GM06990 (cell line): ENCODE measurements around the gene KCND2.
"Not testable (repeated sequence)": the region's sequence is repeated elsewhere in the genome, so short reads cannot be mapped to it uniquely, and the experiment has no call there.

Source experiments
- DNase-seq: peaks from one replicate; pipeline ENCODE4 v3.0.0-alpha.2; 2011; ENCODE audit not compliant: insufficient read length; ENCODE audit errors: extremely low read depth
- H3K27me3 ChIP-seq: replicated peaks from 2 replicates; pipeline ENCODE4 v1.6.0; 2011; ENCODE audit warnings: low read length; ENCODE audit not compliant: control insufficient read depth, insufficient read depth
- H3K36me3 ChIP-seq: 2 replicates; pipeline ENCODE4 v1.5.1; 2011; ENCODE audit warnings: low read length; ENCODE audit not compliant: control insufficient read depth, insufficient read depth
- H3K4me3 ChIP-seq: replicated peaks from 2 replicates; pipeline ENCODE4 v1.5.1; 2011; ENCODE audit warnings: low read depth, mild to moderate bottlenecking, control low read depth, low read length
- TF ChIP-seq, protein P1 (sequence below): IDR thresholded peaks from 2 replicates; pipeline ENCODE4 v1.5.1; 2011; ENCODE audit warnings: low read length, control low read depth, mild to moderate bottlenecking, inconsistent platforms; ENCODE audit not compliant: insufficient read depth, poor library complexity, severe bottlenecking

The KCND2 gene

DNA sequence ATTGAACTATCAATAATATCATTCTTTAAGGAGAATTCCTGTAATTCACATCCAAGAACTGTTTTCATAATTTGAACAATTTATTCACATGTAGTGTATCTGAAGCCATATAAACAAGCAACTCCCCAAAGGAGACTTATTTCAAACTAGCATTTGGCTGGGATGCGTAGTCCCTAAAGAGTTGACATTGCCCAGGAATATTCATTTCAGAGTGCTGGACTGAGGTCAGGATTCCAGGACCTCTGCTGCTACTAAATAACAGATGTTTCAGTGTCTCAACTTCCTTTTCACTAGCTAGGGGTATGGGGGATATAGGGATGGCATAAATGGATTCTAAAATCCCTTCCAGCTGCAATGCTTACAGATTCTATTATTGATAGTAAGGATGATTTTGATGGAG, 408.0 kb downstream of the KCND2 start:
- Histone ChIP-seq H3K36me3 (no peaks in the 10 kb centered on the region), H3K4me3 (no peak overlapping the region), H3K27me3 (no peaks in the 10 kb centered on the region)
- DNase-seq = no peak
- TF ChIP-seq, protein P1, sequence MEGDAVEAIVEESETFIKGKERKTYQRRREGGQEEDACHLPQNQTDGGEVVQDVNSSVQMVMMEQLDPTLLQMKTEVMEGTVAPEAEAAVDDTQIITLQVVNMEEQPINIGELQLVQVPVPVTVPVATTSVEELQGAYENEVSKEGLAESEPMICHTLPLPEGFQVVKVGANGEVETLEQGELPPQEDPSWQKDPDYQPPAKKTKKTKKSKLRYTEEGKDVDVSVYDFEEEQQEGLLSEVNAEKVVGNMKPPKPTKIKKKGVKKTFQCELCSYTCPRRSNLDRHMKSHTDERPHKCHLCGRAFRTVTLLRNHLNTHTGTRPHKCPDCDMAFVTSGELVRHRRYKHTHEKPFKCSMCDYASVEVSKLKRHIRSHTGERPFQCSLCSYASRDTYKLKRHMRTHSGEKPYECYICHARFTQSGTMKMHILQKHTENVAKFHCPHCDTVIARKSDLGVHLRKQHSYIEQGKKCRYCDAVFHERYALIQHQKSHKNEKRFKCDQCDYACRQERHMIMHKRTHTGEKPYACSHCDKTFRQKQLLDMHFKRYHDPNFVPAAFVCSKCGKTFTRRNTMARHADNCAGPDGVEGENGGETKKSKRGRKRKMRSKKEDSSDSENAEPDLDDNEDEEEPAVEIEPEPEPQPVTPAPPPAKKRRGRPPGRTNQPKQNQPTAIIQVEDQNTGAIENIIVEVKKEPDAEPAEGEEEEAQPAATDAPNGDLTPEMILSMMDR = no peak

DNA sequence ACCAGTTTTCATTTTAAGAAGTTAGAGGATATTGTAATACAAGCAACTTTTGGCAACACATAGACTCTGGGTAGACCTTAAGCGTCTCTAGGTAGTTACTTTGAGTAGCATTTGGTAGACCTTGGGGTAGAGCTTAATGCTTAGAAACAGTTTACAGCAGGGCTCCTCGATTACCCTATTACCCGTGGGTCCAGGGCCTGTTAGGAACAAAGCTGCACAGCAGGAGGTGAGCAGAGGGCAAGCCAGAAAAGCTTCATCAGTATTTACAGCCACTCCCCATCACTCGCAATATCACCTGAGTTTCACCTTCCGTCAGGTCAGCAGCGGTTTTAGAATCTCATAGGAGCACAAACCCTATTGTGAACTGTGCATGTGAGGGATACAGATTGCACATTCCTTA, 411.5 kb downstream of the KCND2 start:
- TF ChIP-seq, protein P1 = no peak
- Histone ChIP-seq H3K4me3 (no peak overlapping the region), H3K36me3 (no peaks in the 10 kb centered on the region), H3K27me3 (no peaks in the 10 kb centered on the region)
- DNase-seq = no peak

DNA sequence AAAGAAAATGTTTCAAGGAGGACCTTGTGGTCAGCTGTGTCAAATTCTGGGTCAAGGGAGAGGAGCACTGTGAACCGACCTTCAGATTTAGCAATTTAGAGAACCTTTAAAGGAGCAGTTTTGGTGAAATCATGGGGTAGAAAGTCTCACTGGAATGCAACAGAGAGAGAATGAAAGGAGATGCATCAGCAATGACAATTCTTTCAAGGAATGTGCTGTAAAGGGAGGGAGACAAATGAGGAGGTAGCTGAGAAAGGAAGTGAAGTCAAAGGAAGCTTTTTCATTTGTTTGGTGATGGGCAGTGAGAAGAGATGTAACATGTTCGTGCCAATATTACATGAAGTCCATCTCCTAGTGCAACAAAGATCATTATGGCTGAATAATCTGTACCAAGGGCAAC, 418.9 kb downstream of the KCND2 start:
- no peaks in the 10 kb centered on the region for H3K36me3 ChIP-seq
- no peaks in the 10 kb centered on the region for H3K27me3 ChIP-seq
- no peak for DNase-seq
- TF ChIP-seq, protein P1 = no peak
- H3K4me3 ChIP-seq = no peak overlapping the region

DNA sequence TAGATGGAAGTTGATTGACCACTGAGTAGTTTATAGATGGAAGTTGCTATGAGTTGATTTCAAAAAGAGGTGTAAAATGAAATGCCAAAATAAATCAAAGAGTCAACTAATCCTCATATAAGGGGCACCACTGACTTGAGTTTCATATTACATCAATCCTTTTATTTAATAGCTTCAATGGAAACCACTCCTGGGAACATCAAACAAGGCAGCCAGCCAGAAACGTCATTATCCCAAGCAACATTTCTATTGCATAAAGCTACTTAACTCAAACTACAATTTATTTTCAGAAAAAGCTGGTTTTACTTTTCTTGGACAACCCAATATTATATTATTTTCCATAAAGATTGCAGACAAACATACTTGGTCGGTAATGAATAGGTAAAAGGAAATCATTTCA, 422.9 kb downstream of the KCND2 start:
- TF ChIP-seq, protein P1 = no peak
- no peak for DNase-seq
- Histone ChIP-seq H3K27me3 (no peaks in the 10 kb centered on the region), H3K36me3 (no peaks in the 10 kb centered on the region), H3K4me3 (no peak overlapping the region)

DNA sequence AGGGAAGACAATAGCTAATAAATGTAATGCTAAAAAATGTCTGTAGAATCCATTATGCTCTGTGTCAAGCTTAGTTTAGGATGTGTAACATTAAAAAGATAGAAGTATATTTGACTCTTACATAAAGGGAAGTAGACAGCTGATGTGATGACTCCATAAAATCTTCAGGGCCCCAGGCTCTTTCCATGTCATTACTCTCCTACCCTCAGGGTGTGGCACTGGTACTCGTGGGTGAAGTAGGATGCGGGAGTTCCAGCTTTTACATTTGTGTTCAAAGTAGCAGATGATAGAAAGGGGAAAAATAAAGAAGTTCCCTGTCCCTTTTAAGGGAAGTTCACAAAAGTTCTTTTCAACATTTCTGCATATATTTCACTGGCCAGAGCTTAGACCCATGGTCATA, 427.8 kb downstream of the KCND2 start:
- DNase-seq = no peak
- Histone ChIP-seq H3K27me3 (no peaks in the 10 kb centered on the region), H3K4me3 (no peak overlapping the region), H3K36me3 (no peaks in the 10 kb centered on the region)
- TF ChIP-seq, protein P1 = no peak

DNA sequence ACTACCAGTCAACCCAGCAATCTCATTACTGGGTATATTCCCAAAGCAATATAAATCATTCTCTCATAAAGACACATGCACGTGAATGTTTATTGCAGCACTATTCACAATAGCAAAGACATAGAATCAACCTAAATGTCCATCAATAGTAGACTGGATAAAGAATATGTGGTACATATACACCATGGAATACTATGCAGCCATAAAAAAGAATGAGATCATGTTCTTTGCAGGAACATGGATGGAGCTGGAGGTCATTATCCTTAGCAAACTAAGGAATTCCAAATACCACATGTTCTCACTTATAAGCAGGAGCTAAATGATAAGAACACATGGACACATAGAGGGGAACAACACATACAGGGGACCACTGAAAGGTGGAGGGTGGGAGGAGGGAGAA, 429.4 kb downstream of the KCND2 start:
- DNase-seq, H3K36me3 ChIP-seq, H3K27me3 ChIP-seq, H3K4me3 ChIP-seq: not testable (repeated sequence)
